ENCODE data around the gene MEF2A. TPM values are rescaled to one million over a fixed set of nuclear protein-coding genes. Genes with fewer than 3 reads are reported as not detected.

MEF2A gene
- total RNA-seq, 3 donors from 2014 or later: 33.5 to 61.7 (median 34.7) TPM

DNA sequence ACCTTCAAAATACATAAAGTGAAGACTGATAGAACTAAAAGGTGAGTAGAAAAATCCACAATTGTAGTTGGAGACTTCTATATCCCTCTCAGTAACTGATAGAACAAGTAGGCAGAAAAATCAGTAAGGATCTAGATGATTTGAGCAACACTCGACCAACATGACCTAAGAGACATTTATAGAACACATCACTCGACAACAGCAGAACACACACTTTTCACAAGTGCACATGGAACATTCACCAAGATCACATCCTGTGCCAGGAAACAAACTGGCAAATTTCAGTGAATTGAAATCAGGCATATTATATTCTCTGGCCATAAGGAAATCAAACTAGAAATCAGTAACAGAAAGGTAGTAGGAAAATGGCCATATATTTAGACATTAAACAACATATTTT, 130.3 kb downstream of the MEF2A start:
- Histone ChIP-seq H3K4me1 (ENCODE audit: low read depth) (no peaks in the 10 kb centered on the region), H3K9me3 (no peaks in the 10 kb centered on the region), H3K4me3 (no peak overlapping the region), H3K36me3 (ENCODE audit: low read depth) (no peaks in the 10 kb centered on the region)
- ATAC-seq (no peak), DNase-seq (no peak)
- TF ChIP-seq, protein P1, sequence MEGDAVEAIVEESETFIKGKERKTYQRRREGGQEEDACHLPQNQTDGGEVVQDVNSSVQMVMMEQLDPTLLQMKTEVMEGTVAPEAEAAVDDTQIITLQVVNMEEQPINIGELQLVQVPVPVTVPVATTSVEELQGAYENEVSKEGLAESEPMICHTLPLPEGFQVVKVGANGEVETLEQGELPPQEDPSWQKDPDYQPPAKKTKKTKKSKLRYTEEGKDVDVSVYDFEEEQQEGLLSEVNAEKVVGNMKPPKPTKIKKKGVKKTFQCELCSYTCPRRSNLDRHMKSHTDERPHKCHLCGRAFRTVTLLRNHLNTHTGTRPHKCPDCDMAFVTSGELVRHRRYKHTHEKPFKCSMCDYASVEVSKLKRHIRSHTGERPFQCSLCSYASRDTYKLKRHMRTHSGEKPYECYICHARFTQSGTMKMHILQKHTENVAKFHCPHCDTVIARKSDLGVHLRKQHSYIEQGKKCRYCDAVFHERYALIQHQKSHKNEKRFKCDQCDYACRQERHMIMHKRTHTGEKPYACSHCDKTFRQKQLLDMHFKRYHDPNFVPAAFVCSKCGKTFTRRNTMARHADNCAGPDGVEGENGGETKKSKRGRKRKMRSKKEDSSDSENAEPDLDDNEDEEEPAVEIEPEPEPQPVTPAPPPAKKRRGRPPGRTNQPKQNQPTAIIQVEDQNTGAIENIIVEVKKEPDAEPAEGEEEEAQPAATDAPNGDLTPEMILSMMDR (IDR thresholded peaks at IDR 0.05): no peak
- intact Hi-C loops (cut with DNase I, micrococcal nuclease): no loop called here

DNA sequence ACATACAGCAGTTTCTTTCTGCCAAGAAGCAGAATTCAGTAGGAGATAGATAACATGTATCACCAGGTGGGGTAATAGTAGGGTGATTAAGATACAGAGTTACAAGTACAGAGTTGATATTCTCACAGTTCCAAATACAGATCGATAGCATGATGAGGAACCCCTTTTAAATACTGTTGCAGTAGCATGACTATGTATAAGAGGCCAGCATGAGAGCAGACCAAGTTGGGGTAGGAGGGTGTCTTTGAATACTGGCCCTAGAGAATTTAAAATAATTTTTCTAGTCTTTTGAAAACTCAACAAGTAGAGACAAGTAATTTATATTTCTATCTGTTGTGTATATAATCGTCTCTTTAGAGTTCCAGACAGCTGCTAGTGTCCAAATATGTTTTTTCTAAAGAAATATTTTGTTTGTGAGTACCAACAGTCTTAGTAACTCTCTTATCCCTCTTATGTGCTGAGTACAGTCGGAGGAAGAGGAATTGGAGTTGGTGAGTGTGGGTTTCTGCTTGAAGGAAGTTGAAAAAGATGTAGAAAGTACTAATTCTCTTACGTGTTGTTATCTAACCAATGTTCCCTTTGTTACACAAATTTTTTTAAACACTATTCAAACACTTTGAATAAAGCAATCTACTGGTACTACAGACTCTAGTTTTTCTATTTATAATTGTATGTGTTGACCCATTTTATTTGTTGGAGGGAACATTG, 137.3 kb downstream of the MEF2A start:
- no peaks in the 10 kb centered on the region for H3K36me3 ChIP-seq (ENCODE audit: low read depth)
- DNase-seq: no peak

DNA sequence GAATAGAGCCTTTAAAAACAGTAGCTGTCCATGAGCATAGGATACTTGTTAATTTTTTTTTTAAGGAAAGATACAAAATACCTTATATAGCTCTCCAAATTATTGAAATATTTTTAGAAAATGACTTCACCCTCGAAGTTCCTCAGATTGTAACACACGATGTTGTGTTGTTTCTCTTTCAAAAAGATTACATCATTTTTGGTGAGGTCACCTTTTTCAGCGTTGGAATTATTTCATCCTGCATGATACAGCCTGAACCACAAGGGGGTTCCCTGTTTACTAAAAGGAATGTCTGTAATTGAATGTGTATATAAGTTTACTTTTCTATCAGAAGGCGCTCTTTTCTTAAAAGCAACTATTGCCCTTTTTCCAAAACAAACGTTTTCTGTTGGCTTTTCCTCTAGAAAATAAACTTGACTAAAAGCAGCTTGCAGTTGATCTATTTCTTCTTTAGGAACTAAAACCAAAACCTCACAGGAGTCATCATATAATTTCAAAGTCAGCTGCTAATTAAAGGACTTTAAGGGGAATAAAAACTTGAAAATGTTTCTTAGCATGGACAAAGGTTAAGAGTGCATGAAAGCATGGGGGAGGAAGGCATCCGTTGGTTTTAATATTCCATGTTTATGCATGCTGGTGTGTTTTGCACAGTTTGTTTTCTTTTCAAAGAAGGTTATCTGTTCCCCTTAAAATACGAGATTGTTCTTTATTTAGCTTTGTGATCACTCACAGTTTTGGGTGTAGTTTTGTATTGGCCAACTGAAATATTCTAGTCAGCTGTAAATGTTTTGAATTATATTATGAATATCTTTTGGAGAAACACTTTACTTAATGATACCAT, 138.0 kb downstream of the MEF2A start:
- ATAC-seq (peak; percentile 72), DNase-seq (peak in 1 of 3 donors; percentile 22)
- no peak overlapping the region for H3K4me3 ChIP-seq
- no peaks in the 10 kb centered on the region for H3K36me3 ChIP-seq (ENCODE audit: low read depth)
- peaks cover 16% of the 10 kb centered on the region for H3K4me1 ChIP-seq (ENCODE audit: low read depth)
- intact Hi-C loops (cut with DNase I, micrococcal nuclease): loop anchor here (5.0 to 10.0 kb wide), 3 partner anchors 299 to 419 kb away; no protein-coding TSS in a partner anchor
- no peaks in the 10 kb centered on the region for H3K9me3 ChIP-seq
- TF ChIP-seq, protein P1 (IDR thresholded peaks at IDR 0.05): no peak

More for the DNA sequence above, 137.3 kb downstream of the MEF2A start:
- H3K4me1 ChIP-seq (ENCODE audit: low read depth): peaks cover 9% of the 10 kb centered on the region
- H3K9me3 ChIP-seq: no peaks in the 10 kb centered on the region
- TF ChIP-seq, protein P1 (IDR thresholded peaks at IDR 0.05): no peak
- intact Hi-C loops (cut with DNase I, micrococcal nuclease): loop anchor here (5.0 to 10.0 kb wide), 3 partner anchors 298 to 418 kb away; no protein-coding TSS in a partner anchor
- ATAC-seq: no peak
- H3K4me3 ChIP-seq: no peak overlapping the region

DNA sequence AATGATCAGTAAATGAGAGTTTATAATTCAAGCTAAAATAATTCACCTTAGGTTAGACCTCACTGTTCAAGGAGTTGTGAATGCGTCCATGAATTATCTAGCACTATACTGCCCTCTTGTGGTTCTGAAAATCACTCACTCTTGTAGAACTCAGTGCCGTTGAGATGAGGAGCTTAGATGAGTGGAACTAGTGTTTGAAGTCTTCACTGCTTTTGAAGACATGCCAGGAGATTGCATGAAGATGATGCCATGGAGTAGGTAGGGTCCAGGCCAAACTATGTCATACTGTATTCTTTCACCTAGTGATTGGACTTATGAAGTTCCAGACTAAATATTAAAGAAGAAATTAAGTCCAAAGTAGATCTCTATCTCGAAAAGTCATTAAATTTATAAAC, 138.7 kb downstream of the MEF2A start:
- intact Hi-C loops (cut with DNase I, micrococcal nuclease): loop anchor here (5.0 to 10.0 kb wide), 3 partner anchors 300 to 420 kb away; no protein-coding TSS in a partner anchor
- DNase-seq (peak in 1 of 3 donors; percentile 78), ATAC-seq (peak; percentile 81)
- peaks cover 19% of the 10 kb centered on the region for H3K4me1 ChIP-seq (ENCODE audit: low read depth)
- TF ChIP-seq, protein P1 (IDR thresholded peaks at IDR 0.05): peak; percentile 66
- H3K4me3 ChIP-seq: no peak overlapping the region
- no peaks in the 10 kb centered on the region for H3K36me3 ChIP-seq (ENCODE audit: low read depth)
- no peaks in the 10 kb centered on the region for H3K9me3 ChIP-seq

DNA sequence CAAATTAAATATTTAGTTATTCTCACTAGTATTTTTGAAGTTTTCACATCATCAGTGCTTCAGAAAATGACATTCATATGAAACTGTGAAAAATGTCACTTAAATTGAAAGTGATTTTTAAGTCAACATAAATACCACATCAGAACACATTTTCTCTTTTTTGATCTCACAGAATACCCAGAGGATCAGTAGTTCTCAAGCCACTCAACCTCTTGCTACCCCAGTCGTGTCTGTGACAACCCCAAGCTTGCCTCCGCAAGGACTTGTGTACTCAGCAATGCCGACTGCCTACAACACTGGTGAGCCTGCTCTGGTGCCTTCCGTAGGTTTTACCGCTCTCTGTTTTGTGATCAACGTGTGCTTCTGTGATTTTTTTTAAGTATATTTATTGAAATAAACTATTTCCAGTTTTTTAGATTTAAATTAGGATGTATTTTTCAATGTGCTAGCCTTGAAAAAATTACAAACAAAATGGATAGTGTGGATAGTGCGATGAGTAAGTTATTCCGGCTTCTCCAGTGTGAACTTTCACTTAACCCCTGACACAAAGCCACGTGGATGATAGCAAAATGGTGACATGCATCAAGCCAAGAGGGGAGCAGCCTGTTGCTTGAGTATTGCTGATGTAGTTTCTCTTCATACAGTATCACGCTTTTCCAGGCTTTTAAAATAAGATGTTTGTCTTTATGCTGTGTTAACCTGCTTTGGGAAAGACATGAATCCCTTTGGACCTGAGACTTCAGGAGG, 140.9 kb downstream of the MEF2A start:
- H3K36me3 ChIP-seq (ENCODE audit: low read depth): no peaks in the 10 kb centered on the region
- intact Hi-C loops (cut with DNase I, micrococcal nuclease): loop anchor here (10.0 kb wide), 2 partner anchors 302 to 422 kb away; no protein-coding TSS in a partner anchor
- H3K4me3 ChIP-seq: no peak overlapping the region
- no peaks in the 10 kb centered on the region for H3K9me3 ChIP-seq
- DNase-seq (no peak), ATAC-seq (no peak)
- TF ChIP-seq, protein P1 (IDR thresholded peaks at IDR 0.05): no peak
- peaks cover 19% of the 10 kb centered on the region for H3K4me1 ChIP-seq (ENCODE audit: low read depth)

Measured in mucosa of descending colon (tissue), 3 donors.